Lower lobe of right lung (tissue), 2 donors: Measurements from ENCODE around the gene SESN3. TPM values are rescaled to one million over a fixed set of nuclear protein-coding genes. Genes with fewer than 3 reads are reported as not detected.
"Not testable (repeated sequence)": the region's sequence is repeated elsewhere in the genome, so short reads cannot be mapped to it uniquely, and the experiment has no call there.

ENCODE experiments used
- ATAC-seq, 2 donors: fragments of 200-7000 bp; cut with Tn5 transposase; one replicate each; pipeline ENCODE4 v1.9.1; 2020 to 2022; ENCODE audit warnings: mild to moderate bottlenecking in 2 of 2, moderate library complexity in 2 of 2
- DNase-seq: peaks from one replicate; pipeline ENCODE4 v3.0.0-alpha.2; 2020
- H3K27ac ChIP-seq: fragments of 200-600 bp; one replicate; pipeline ENCODE4 v1.8.0; 2022
- H3K27me3 ChIP-seq: fragments of 200-600 bp; one replicate; pipeline ENCODE4 v1.8.0; 2022; ENCODE audit warnings: low read depth
- H3K36me3 ChIP-seq: fragments of 200-600 bp; one replicate; pipeline ENCODE4 v1.8.0; 2022; ENCODE audit warnings: mild to moderate bottlenecking
- H3K4me1 ChIP-seq: fragments of 200-600 bp; one replicate; pipeline ENCODE4 v1.8.0; 2022
- H3K4me3 ChIP-seq: fragments of 200-600 bp; one replicate; pipeline ENCODE4 v1.8.0; 2022; ENCODE audit warnings: mild to moderate bottlenecking
- H3K9me3 ChIP-seq: fragments of 200-600 bp; one replicate; pipeline ENCODE4 v1.8.0; 2022
- CTCF ChIP-seq: fragments of 200-600 bp; IDR thresholded peaks from one replicate; pipeline ENCODE4 v1.8.0; 2022; ENCODE audit warnings: antibody characterized with exemption, mild to moderate bottlenecking
- intact Hi-C: fragments of 100-400 bp; cut with DNase I; formaldehyde crosslinking; loops from one replicate; pipeline ENCODE4 v1.11.0; 2022
- total RNA-seq: library from RNA; stranded (reverse); fragmentation: NEBNext Ultra II Directional; extraction: Animal tissue kit (Norgen Biotek cat#: 25700); gene quantifications from one replicate; pipeline ENCODE4 v1.2.1, GENCODE V29; 2021
- donor health status: DM: no; HTN: yes; CAD: no; lungs with severe emphysema.

SESN3 gene
- total RNA-seq, 1 donor from 2014 or later, result 33.8 TPM

DNA sequence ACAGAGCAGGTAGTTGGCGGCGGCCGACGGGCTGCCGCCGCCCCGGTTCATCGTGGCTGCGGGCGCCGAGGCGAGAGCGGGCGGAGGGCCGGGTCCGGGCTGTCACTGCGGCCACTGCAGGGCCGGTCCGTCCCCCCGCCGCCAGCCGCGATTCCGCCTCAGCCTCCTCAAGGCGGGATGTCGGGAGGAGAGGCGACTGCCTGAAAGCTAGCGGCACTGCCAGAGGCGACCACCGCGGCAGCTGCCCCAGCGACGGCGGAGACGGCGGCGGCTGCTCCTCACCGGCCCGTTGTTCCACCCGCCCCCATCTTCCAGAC lies 234 bp downstream of the SESN3 start:
- DNase-seq, result no peak
- TF ChIP-seq CTCF, result no peak
- intact Hi-C loops, result no loop called here
- peak; percentile 30 to 52 for ATAC-seq
- H3K4me1 ChIP-seq, result peaks cover 30% of the 10 kb centered on the region
- H3K4me3 ChIP-seq, result peak overlapping the region; percentile 79
- H3K27me3 ChIP-seq, result no peaks in the 10 kb centered on the region
- peak overlapping the region; percentile 80 for H3K27ac ChIP-seq
- no peaks in the 10 kb centered on the region for H3K9me3 ChIP-seq
- no peaks in the 10 kb centered on the region for H3K36me3 ChIP-seq

DNA sequence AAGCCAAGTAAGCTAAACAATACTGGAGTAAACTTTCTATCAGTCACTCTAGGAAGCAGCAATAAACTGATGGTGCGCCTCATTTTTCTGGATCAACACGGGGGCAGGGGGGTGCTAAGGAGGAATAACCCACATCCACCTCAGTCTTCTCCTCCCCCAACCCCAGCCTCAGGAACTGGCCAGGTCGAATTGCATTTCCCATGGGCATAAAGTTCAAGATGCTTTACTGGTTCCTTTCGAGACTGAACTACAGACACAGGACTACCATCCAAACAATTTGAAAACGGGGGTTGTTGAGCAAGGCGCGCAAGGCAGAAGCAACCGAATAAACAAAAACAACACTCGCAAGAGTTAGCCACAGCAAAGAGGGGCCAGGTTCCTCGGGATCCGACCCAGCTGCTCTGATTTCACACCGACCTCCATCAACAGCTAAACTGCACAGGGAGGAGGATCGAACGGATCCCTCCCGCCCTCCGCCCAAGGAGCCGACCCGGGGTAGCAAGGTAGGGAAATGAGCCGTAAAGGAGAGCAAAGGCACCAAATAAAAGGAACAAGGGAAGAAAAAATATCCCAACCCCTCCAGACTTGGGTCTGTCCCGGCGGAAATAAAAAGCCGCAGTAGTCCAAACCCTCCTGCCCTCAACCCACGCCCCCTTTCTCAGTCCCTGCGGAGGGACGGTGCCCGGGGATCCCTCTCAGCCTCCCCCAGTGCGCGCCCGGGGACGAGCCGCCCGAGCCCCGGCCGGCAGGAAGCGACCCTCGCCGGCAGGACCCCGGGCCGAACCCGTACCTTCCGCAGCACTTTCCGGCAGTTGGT lies 801 bp downstream of the SESN3 start:
- H3K36me3 ChIP-seq, result no peaks in the 10 kb centered on the region
- intact Hi-C loops, result no loop called here
- no peak for TF ChIP-seq CTCF
- DNase-seq (no peak), ATAC-seq (peak; percentile 1 to 2)
- H3K27me3 ChIP-seq, result no peaks in the 10 kb centered on the region
- H3K27ac ChIP-seq, result peak overlapping the region; percentile 80
- no peaks in the 10 kb centered on the region for H3K9me3 ChIP-seq
- peak overlapping the region; percentile 79 for H3K4me3 ChIP-seq
- H3K4me1 ChIP-seq, result peaks cover 30% of the 10 kb centered on the region

DNA sequence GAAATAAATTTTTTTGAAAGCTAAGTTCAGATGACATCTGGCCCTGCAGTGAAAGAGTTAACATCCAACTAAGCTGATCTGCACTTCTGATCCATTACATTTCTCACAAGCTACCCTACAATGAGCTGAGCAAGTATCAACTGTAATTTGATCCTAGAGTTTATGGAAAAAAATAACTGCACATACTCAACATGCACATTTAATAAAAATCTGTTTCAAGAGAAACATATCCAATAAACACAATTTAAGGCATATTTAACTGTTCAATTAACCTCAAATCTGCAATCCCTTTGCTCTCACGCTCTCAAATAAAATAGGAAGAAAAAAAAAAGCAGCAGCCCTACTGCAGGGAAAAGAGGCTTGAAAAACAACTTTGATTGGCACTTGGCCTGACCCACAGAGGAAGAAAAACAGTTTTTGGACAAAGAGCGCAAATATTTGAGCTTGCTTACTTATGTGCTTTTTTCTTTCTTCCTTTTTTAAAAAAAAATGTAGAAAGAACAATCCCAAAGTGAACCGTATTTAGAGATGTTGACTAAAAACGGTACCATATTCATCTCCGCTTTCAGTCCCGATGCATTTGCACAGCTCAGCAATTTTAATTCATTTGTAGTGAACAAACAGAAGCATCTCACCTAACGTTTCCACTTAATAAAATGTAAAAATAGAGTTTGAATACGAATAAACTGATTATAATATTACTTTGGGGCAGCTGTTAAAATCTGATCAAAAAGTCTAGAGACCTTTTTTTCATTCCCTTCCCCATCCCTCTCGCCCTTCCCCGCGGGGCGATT lies 1.6 kb downstream of the SESN3 start:
- TF ChIP-seq CTCF, result no peak
- Histone ChIP-seq H3K9me3 (no peaks in the 10 kb centered on the region), H3K27ac (peak overlapping the region; percentile 80), H3K27me3 (no peaks in the 10 kb centered on the region), H3K36me3 (no peaks in the 10 kb centered on the region), H3K4me3 (peak overlapping the region; percentile 79), H3K4me1 (peaks cover 30% of the 10 kb centered on the region)
- ATAC-seq, result no peak
- intact Hi-C loops, result no loop called here
- no peak for DNase-seq

DNA sequence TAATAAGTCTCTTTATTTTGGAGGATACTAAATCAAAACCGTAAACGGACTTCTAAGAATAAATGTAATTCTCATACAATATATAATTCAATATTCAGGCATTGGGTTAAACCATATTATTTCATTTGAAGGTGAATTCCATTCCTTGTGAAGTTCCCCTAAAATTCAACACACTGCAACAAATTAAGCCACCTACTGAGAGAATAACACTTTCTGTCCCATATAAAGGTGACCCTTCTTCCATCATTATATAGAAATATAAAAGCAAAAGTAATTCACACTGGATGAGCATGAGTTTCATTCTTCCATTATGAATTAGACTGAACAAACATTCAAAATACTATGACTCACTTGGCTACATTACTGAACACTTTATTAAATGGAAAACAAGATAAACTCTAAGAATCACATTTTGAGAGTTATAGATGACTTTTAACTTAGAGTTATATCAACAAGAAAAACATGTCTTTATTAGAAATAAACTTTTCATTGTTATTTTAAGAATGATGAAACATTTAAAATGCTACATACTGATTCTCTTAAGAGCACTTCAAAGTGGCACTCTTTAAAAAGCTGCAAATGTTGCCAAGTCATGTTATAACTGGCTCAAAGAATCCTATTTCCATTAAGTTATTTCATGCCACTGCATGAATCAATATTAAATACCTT lies 2.8 kb downstream of the SESN3 start:
- Histone ChIP-seq H3K4me3 (peak overlapping the region; percentile 79), H3K9me3 (no peaks in the 10 kb centered on the region), H3K27me3 (no peaks in the 10 kb centered on the region), H3K4me1 (peaks cover 30% of the 10 kb centered on the region), H3K36me3 (no peaks in the 10 kb centered on the region), H3K27ac (no peak overlapping the region)
- intact Hi-C loops, result no loop called here
- TF ChIP-seq CTCF, result no peak
- no peak for ATAC-seq
- DNase-seq, result no peak

DNA sequence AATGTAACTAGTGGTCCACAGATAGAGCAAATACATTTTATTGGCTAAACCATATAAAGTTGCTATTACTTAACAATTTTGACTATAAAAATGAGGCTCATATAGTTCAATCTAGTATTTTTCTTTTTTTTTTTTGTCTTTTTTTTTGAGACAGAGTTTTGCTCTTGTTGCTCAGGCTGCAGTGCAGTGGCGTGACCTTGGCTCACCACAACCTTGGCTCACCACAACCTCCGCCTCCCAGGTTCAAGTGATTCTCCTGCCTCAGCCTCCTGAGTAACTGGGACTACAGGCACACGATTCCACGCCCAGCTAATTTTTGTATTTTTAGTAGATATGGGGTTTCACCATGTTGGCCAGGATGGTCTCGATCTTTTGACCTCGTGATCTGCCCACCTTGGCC lies 3.9 kb downstream of the SESN3 start:
- intact Hi-C loops, H3K27ac ChIP-seq, H3K9me3 ChIP-seq, H3K4me3 ChIP-seq, ATAC-seq, H3K36me3 ChIP-seq, DNase-seq, H3K27me3 ChIP-seq: not testable (repeated sequence)
- peaks cover 30% of the 10 kb centered on the region for H3K4me1 ChIP-seq
